Stimulated activated naive CD4-positive, alpha-beta T cell (primary cell): ENCODE data around the gene MAGI3.
"Not testable (repeated sequence)": the region's sequence is repeated elsewhere in the genome, so short reads cannot be mapped to it uniquely, and the experiment has no call there.

Experiments used
- DNase-seq, 6 experiments: peaks; one replicate each; lab custom pipeline; 2025; lab: John Stamatoyannopoulos, UW

Gene MAGI3

GRCh38 chr1:113579256-113580018 is 189.1 kb downstream of the MAGI3 start:
- DNase-seq: no peak

GRCh38 chr1:113581323-113581722 is 191.0 kb downstream of the MAGI3 start:
- DNase-seq: no peak

GRCh38 chr1:113582084-113582483 is 191.8 kb downstream of the MAGI3 start:
- no peak for DNase-seq

- DNase-seq: no peak
Observed at GRCh38 chr1:113587475-113587874, 197.2 kb downstream of the MAGI3 start.

- no peak for DNase-seq
Observed at GRCh38 chr1:113592230-113592629, 201.9 kb downstream of the MAGI3 start.

- DNase-seq: no peak
Observed at GRCh38 chr1:113593550-113594297, 203.4 kb downstream of the MAGI3 start.

GRCh38 chr1:113604466-113604865 is 214.2 kb downstream of the MAGI3 start:
- not testable (repeated sequence) for DNase-seq

- no peak for DNase-seq
Observed at GRCh38 chr1:113605146-113605545, 214.8 kb downstream of the MAGI3 start.

GRCh38 chr1:113608399-113608798 is 218.1 kb downstream of the MAGI3 start:
- DNase-seq: no peak

- DNase-seq: no peak
Observed at GRCh38 chr1:113610372-113610771, 220.1 kb downstream of the MAGI3 start.

- DNase-seq: no peak
Observed at GRCh38 chr1:113615425-113615824, 225.1 kb downstream of the MAGI3 start.

- DNase-seq: no peak
Observed at GRCh38 chr1:113616156-113616555, 225.8 kb downstream of the MAGI3 start.

GRCh38 chr1:113617438-113618141 is 227.3 kb downstream of the MAGI3 start:
- no peak for DNase-seq

- no peak for DNase-seq
Observed at GRCh38 chr1:113628997-113629396, 238.7 kb downstream of the MAGI3 start.

- no peak for DNase-seq
Observed at GRCh38 chr1:113630340-113631327, 240.3 kb downstream of the MAGI3 start.

- no peak for DNase-seq
Observed at GRCh38 chr1:113641396-113641795, 251.1 kb downstream of the MAGI3 start.

- no peak for DNase-seq
Observed at GRCh38 chr1:113647164-113647563, 256.8 kb downstream of the MAGI3 start.

GRCh38 chr1:113648478-113648877 is 258.2 kb downstream of the MAGI3 start:
- DNase-seq: no peak

- DNase-seq: no peak
Observed at GRCh38 chr1:113652771-113653170, 262.5 kb downstream of the MAGI3 start.

- no peak for DNase-seq
Observed at GRCh38 chr1:113653741-113654140, 263.4 kb downstream of the MAGI3 start.

GRCh38 chr1:113654883-113655282 is 264.6 kb downstream of the MAGI3 start:
- DNase-seq: no peak

GRCh38 chr1:113657126-113657525 is 266.8 kb downstream of the MAGI3 start:
- DNase-seq: no peak
